ENCODE measurements around the gene GTF3C1.

Gene GTF3C1

GRCh38 chr16:27491894-27492587 is 57.7 kb downstream of the GTF3C1 start:
- no peak for FAIRE-seq
- DNase-seq (ENCODE audit: insufficient read length, low spot score) = no peak

- FAIRE-seq (no peak), DNase-seq (ENCODE audit: insufficient read length, low spot score) (no peak)
Measured at GRCh38 chr16:27489906-27490305, 59.8 kb downstream of the GTF3C1 start.

GRCh38 chr16:27489421-27489820 is 60.3 kb downstream of the GTF3C1 start:
- no peak for FAIRE-seq

GRCh38 chr16:27486760-27487159 is 63.0 kb downstream of the GTF3C1 start:
- FAIRE-seq (no peak), DNase-seq (ENCODE audit: insufficient read length, low spot score) (no peak)

More at GRCh38 chr16:27489421-27489820, 60.3 kb downstream of the GTF3C1 start:
- DNase-seq (ENCODE audit: insufficient read length, low spot score) = no peak

- no peak for FAIRE-seq
- no peak for DNase-seq (ENCODE audit: insufficient read length, low spot score)
Measured at GRCh38 chr16:27486344-27486743, 63.4 kb downstream of the GTF3C1 start.

- DNase-seq (ENCODE audit: insufficient read length, low spot score) (no peak), FAIRE-seq (no peak)
Measured at GRCh38 chr16:27485811-27486210, 63.9 kb downstream of the GTF3C1 start.

- DNase-seq (ENCODE audit: insufficient read length, low spot score) (no peak), FAIRE-seq (no peak)
Measured at GRCh38 chr16:27485126-27485525, 64.6 kb downstream of the GTF3C1 start.

- DNase-seq (ENCODE audit: insufficient read length, low spot score) (no peak), FAIRE-seq (no peak)
Measured at GRCh38 chr16:27483624-27484023, 66.1 kb downstream of the GTF3C1 start.

- no peak for FAIRE-seq
- no peak for DNase-seq (ENCODE audit: insufficient read length, low spot score)
Measured at GRCh38 chr16:27483088-27483437, 66.7 kb downstream of the GTF3C1 start.

- FAIRE-seq (no peak), DNase-seq (ENCODE audit: insufficient read length, low spot score) (no peak)
Measured at GRCh38 chr16:27482397-27483087, 67.2 kb downstream of the GTF3C1 start.

GRCh38 chr16:27481282-27481934 is 68.3 kb downstream of the GTF3C1 start:
- no peak for FAIRE-seq

GRCh38 chr16:27480761-27481160 is 69.0 kb downstream of the GTF3C1 start:
- FAIRE-seq = no peak
- no peak for DNase-seq (ENCODE audit: insufficient read length, low spot score)

More at GRCh38 chr16:27481282-27481934, 68.3 kb downstream of the GTF3C1 start:
- no peak for DNase-seq (ENCODE audit: insufficient read length, low spot score)

- FAIRE-seq = no peak
- no peak for DNase-seq (ENCODE audit: insufficient read length, low spot score)
Measured at GRCh38 chr16:27476240-27476639, 73.5 kb downstream of the GTF3C1 start.

GRCh38 chr16:27475561-27475960 is 74.2 kb downstream of the GTF3C1 start:
- DNase-seq (ENCODE audit: insufficient read length, low spot score) (peak; percentile 65), FAIRE-seq (no peak)

- FAIRE-seq = no peak
- DNase-seq (ENCODE audit: insufficient read length, low spot score) = no peak
Measured at GRCh38 chr16:27474921-27475320, 74.8 kb downstream of the GTF3C1 start.

- no peak for FAIRE-seq
- DNase-seq (ENCODE audit: insufficient read length, low spot score) = no peak
Measured at GRCh38 chr16:27474041-27474440, 75.7 kb downstream of the GTF3C1 start.

- no peak for DNase-seq (ENCODE audit: insufficient read length, low spot score)
- no peak for FAIRE-seq
Measured at GRCh38 chr16:27473101-27473900, 76.4 kb downstream of the GTF3C1 start.

GRCh38 chr16:27472091-27473020 is 77.4 kb downstream of the GTF3C1 start:
- DNase-seq (ENCODE audit: insufficient read length, low spot score) = no peak
- FAIRE-seq = no peak

GRCh38 chr16:27471661-27472060 is 78.1 kb downstream of the GTF3C1 start:
- FAIRE-seq (no peak), DNase-seq (ENCODE audit: insufficient read length, low spot score) (no peak)
